ENCODE data around the gene SIRT7. TPM values are rescaled to one million over a fixed set of nuclear protein-coding genes. Genes with fewer than 3 reads are reported as not detected.

Gene SIRT7
- total RNA-seq, 1 donor from 2014 or later, result 9.1 TPM

- no peak for DNase-seq
Measured at GRCh38 chr17:81863833-81864768, 53.9 kb downstream of the SIRT7 start.

- DNase-seq, result no peak
Measured at GRCh38 chr17:81863123-81863675, 54.8 kb downstream of the SIRT7 start.

Other genes with a start within 250 kb of the SIRT7 start
- 32.1 TPM for gene ARL16, start 234.4 kb downstream of the SIRT7 start, total RNA-seq
- gene HGS, start 234.2 kb downstream of the SIRT7 start, total RNA-seq, result 31.7 TPM
- 12.2 TPM for gene MRPL12, start 214.8 kb downstream of the SIRT7 start, total RNA-seq
- 10.6 TPM for gene SLC25A10, start 205.9 kb downstream of the SIRT7 start, total RNA-seq
- gene GCGR, start 114.0 kb downstream of the SIRT7 start, total RNA-seq, result not detected
- 111 TPM for gene MCRIP1, start 84.9 kb downstream of the SIRT7 start, total RNA-seq
- 11.9 TPM for gene PPP1R27, start 83.1 kb downstream of the SIRT7 start, total RNA-seq
- 389 TPM for gene P4HB, start 57.6 kb downstream of the SIRT7 start, total RNA-seq
- 78.2 TPM for gene ARHGDIA, start 46.8 kb downstream of the SIRT7 start, total RNA-seq
- gene ALYREF, start 26.6 kb downstream of the SIRT7 start, total RNA-seq, result 80.6 TPM
- gene ANAPC11, start 26.5 kb downstream of the SIRT7 start, total RNA-seq, result 144 TPM
- gene NPB, start 15.9 kb downstream of the SIRT7 start, total RNA-seq, result 1.0 TPM
- 10.5 TPM for gene PCYT2, start 6.8 kb downstream of the SIRT7 start, total RNA-seq
- gene MAFG, start 9.6 kb upstream of the SIRT7 start, total RNA-seq, result 15.3 TPM
- gene PYCR1, start 19.1 kb upstream of the SIRT7 start, total RNA-seq, result 60.1 TPM
- gene MYADML2, start 29.1 kb upstream of the SIRT7 start, total RNA-seq, result 51.9 TPM
- gene NOTUM, start 43.0 kb upstream of the SIRT7 start, total RNA-seq, result 1.9 TPM
- gene ASPSCR1, start 59.5 kb upstream of the SIRT7 start, total RNA-seq, result 21.7 TPM
- gene CENPX, start 104.7 kb upstream of the SIRT7 start, total RNA-seq, result 31.2 TPM
- gene LRRC45, start 105.1 kb upstream of the SIRT7 start, total RNA-seq, result 8.5 TPM
- 7.4 TPM for gene RAC3, start 113.5 kb upstream of the SIRT7 start, total RNA-seq
- gene DCXR, start 119.5 kb upstream of the SIRT7 start, total RNA-seq, result 36.7 TPM
- 35.7 TPM for gene RFNG, start 133.6 kb upstream of the SIRT7 start, total RNA-seq
- gene GPS1, start 133.7 kb upstream of the SIRT7 start, total RNA-seq, result 70.5 TPM
- gene DUS1L, start 147.6 kb upstream of the SIRT7 start, total RNA-seq, result 45.1 TPM
- 33.8 TPM for gene FASN, start 180.1 kb upstream of the SIRT7 start, total RNA-seq